Measurements from ENCODE around the gene TPBGL. TPM values are rescaled to one million over a fixed set of nuclear protein-coding genes. Genes with fewer than 3 reads are reported as not detected.

TPBGL gene
- total RNA-seq, 1 experiment from 2014 or later = not detected

- Histone ChIP-seq H3K9me3 (ENCODE audit: insufficient read depth, low read depth) (no peaks in the 10 kb centered on the region), H4K20me1 (ENCODE audit: insufficient read depth) (no peaks in the 10 kb centered on the region), H3F3A (ENCODE audit: insufficient read depth, low read depth) (no peaks in the 10 kb centered on the region), H3K36me3 (ENCODE audit: low read depth) (no peaks in the 10 kb centered on the region), H3K4me3 (no peak overlapping the region), H3K9me2 (ENCODE audit: insufficient read depth) (no peaks in the 10 kb centered on the region), H3K27me3 (ENCODE audit: insufficient read depth, low read depth) (peaks cover 96% of the 10 kb centered on the region), H3K27ac (no peak overlapping the region), H3K4me1 (replicated peaks; ENCODE audit: insufficient read depth) (no peaks in the 10 kb centered on the region), H2AFZ (no peak overlapping the region), H3K4me2 (no peak overlapping the region), H3K79me2 (ENCODE audit: low read depth) (no peaks in the 10 kb centered on the region)
- no peak for TF ChIP-seq CTCF (conservative IDR thresholded peaks at IDR 0.05)
- no peak for TF ChIP-seq EZH2 (IDR thresholded peaks at IDR 0.05; ENCODE audit: low read depth)
- intact Hi-C loops (cut with micrococcal nuclease; ENCODE audit: unreplicated experiment) = no loop called here
- no TSS peak for BruUV-seq (replicated peaks)
- ChIA-PET CTCF (interaction anchor here (0.5 kb wide), 1 partner anchor 46 kb away, joined by 3 read pairs; no protein-coding TSS in a partner anchor), POLR2A (ENCODE audit: unreplicated experiment) (interaction anchor here (0.6 kb wide), 1 partner anchor 35 kb away, joined by 4 read pairs; no protein-coding TSS in a partner anchor)
- DNase-seq = no peak
Observed at GRCh38 chr11:75196426-75196825, 44.1 kb upstream of the TPBGL start.

- Histone ChIP-seq H3K27ac (no peak overlapping the region), H3K4me2 (no peak overlapping the region), H3K36me3 (ENCODE audit: low read depth) (no peaks in the 10 kb centered on the region), H4K20me1 (ENCODE audit: insufficient read depth) (no peaks in the 10 kb centered on the region), H3F3A (ENCODE audit: insufficient read depth, low read depth) (no peaks in the 10 kb centered on the region), H2AFZ (no peak overlapping the region), H3K4me1 (replicated peaks; ENCODE audit: insufficient read depth) (no peaks in the 10 kb centered on the region), H3K79me2 (ENCODE audit: low read depth) (no peaks in the 10 kb centered on the region), H3K27me3 (ENCODE audit: insufficient read depth, low read depth) (peaks cover 99% of the 10 kb centered on the region), H3K4me3 (no peak overlapping the region), H3K9me3 (ENCODE audit: insufficient read depth, low read depth) (no peaks in the 10 kb centered on the region), H3K9me2 (ENCODE audit: insufficient read depth) (no peaks in the 10 kb centered on the region)
- TF ChIP-seq EZH2 (IDR thresholded peaks at IDR 0.05; ENCODE audit: low read depth) (no peak), CTCF (conservative IDR thresholded peaks at IDR 0.05) (no peak)
- ChIA-PET POLR2A (ENCODE audit: unreplicated experiment) (no interaction called here), CTCF (no interaction called here)
- no TSS peak for BruUV-seq (replicated peaks)
- intact Hi-C loops (cut with micrococcal nuclease; ENCODE audit: unreplicated experiment) = no loop called here
- DNase-seq = no peak
Observed at GRCh38 chr11:75197512-75198277, 42.9 kb upstream of the TPBGL start.

- CTCF ChIA-PET = no interaction called here
Observed at GRCh38 chr11:75198278-75198973, 42.1 kb upstream of the TPBGL start.

More at GRCh38 chr11:75198278-75198973, 42.1 kb upstream of the TPBGL start:
- H2AFZ ChIP-seq = no peak overlapping the region
- DNase-seq = no peak
- H3K4me2 ChIP-seq = no peak overlapping the region
- peaks cover 98% of the 10 kb centered on the region for H3K27me3 ChIP-seq (ENCODE audit: insufficient read depth, low read depth)
- H3K4me3 ChIP-seq = no peak overlapping the region
- TF ChIP-seq EZH2 (IDR thresholded peaks at IDR 0.05; ENCODE audit: low read depth) = no peak
- TF ChIP-seq CTCF (conservative IDR thresholded peaks at IDR 0.05) = no peak
- H3K79me2 ChIP-seq (ENCODE audit: low read depth) = no peaks in the 10 kb centered on the region
- H3K9me3 ChIP-seq (ENCODE audit: insufficient read depth, low read depth) = no peaks in the 10 kb centered on the region
- POLR2A ChIA-PET (ENCODE audit: unreplicated experiment) = no interaction called here
- intact Hi-C loops (cut with micrococcal nuclease; ENCODE audit: unreplicated experiment) = no loop called here
- no peaks in the 10 kb centered on the region for H3K4me1 ChIP-seq (replicated peaks; ENCODE audit: insufficient read depth)
- BruUV-seq (replicated peaks) = no TSS peak
- no peak overlapping the region for H3K27ac ChIP-seq
- no peaks in the 10 kb centered on the region for H3F3A ChIP-seq (ENCODE audit: insufficient read depth, low read depth)
- H3K36me3 ChIP-seq (ENCODE audit: low read depth) = no peaks in the 10 kb centered on the region
- no peaks in the 10 kb centered on the region for H4K20me1 ChIP-seq (ENCODE audit: insufficient read depth)
- no peaks in the 10 kb centered on the region for H3K9me2 ChIP-seq (ENCODE audit: insufficient read depth)

Data from PC-9 (cell line).